C4-2B (cell line): ENCODE results near the gene NES.

ENCODE experiments used
- ZFX ChIP-seq: fragments of 450-650 bp; IDR thresholded peaks from 2 replicates; pipeline ENCODE4 v1.6.1; 2017
- TF ChIP-seq, protein P1 (sequence below): fragments of 450-650 bp; conservative IDR thresholded peaks from 2 replicates; pipeline ENCODE4 v1.5.1; 2017; ENCODE audit warnings: mild to moderate bottlenecking

DNA sequence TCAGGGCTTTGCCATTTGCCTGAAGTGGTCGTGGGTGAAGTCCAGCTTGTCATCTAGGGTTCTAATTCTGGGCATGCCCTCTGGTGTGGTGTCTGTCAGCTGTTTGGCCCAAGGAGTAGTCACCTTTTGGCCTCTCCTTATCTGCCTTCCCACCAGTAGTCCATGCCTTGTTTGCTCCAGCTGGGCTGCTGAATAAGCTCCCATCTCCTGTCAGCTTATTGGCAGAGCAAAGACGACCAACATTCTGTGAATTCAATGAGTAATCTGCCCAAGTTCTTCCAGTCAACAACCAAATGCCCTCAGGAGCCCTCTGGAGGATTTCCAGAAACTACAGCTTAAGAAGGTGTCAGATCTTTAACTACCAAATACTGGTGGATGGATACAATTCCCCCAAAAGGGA is 28.3 kb downstream of the NES start:
- TF ChIP-seq, protein P1, sequence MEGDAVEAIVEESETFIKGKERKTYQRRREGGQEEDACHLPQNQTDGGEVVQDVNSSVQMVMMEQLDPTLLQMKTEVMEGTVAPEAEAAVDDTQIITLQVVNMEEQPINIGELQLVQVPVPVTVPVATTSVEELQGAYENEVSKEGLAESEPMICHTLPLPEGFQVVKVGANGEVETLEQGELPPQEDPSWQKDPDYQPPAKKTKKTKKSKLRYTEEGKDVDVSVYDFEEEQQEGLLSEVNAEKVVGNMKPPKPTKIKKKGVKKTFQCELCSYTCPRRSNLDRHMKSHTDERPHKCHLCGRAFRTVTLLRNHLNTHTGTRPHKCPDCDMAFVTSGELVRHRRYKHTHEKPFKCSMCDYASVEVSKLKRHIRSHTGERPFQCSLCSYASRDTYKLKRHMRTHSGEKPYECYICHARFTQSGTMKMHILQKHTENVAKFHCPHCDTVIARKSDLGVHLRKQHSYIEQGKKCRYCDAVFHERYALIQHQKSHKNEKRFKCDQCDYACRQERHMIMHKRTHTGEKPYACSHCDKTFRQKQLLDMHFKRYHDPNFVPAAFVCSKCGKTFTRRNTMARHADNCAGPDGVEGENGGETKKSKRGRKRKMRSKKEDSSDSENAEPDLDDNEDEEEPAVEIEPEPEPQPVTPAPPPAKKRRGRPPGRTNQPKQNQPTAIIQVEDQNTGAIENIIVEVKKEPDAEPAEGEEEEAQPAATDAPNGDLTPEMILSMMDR, result no peak
- no peak for TF ChIP-seq ZFX
